ENCODE measurements around the gene KHNYN.
A peak's percentile ranks its signal among the peaks of the same experiment; 100 is the strongest.

The KHNYN gene

DNA sequence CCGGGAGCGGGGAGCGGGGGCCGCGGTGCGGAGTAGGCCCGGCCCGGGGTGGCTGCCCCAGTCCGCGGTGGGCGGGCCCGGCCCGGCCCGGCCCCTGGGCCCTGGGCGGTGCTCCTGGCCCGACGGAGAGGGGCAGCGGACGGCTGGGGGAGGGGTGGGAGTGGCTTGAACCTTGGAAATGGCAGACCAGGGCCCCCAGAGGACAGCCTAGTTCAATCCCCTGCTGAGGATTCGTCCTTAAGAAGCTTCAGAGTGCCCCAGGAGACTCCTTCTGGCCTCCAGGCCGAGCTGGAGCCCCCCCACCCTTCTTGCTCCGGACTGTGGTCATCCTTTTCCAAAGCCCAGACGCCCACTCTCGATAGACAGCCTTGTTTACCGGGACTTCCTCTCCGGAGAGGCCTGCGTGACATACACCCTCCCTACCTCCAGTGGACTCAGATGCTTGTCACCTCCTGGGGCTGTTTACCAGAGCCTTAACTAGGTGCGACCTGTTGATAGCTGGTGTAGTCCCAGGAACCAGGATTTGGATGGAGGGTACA is 458 bp downstream of the KHNYN start:
- TF ChIP-seq, protein P1, sequence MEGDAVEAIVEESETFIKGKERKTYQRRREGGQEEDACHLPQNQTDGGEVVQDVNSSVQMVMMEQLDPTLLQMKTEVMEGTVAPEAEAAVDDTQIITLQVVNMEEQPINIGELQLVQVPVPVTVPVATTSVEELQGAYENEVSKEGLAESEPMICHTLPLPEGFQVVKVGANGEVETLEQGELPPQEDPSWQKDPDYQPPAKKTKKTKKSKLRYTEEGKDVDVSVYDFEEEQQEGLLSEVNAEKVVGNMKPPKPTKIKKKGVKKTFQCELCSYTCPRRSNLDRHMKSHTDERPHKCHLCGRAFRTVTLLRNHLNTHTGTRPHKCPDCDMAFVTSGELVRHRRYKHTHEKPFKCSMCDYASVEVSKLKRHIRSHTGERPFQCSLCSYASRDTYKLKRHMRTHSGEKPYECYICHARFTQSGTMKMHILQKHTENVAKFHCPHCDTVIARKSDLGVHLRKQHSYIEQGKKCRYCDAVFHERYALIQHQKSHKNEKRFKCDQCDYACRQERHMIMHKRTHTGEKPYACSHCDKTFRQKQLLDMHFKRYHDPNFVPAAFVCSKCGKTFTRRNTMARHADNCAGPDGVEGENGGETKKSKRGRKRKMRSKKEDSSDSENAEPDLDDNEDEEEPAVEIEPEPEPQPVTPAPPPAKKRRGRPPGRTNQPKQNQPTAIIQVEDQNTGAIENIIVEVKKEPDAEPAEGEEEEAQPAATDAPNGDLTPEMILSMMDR (IDR thresholded peaks at IDR 0.05) = no peak

DNA sequence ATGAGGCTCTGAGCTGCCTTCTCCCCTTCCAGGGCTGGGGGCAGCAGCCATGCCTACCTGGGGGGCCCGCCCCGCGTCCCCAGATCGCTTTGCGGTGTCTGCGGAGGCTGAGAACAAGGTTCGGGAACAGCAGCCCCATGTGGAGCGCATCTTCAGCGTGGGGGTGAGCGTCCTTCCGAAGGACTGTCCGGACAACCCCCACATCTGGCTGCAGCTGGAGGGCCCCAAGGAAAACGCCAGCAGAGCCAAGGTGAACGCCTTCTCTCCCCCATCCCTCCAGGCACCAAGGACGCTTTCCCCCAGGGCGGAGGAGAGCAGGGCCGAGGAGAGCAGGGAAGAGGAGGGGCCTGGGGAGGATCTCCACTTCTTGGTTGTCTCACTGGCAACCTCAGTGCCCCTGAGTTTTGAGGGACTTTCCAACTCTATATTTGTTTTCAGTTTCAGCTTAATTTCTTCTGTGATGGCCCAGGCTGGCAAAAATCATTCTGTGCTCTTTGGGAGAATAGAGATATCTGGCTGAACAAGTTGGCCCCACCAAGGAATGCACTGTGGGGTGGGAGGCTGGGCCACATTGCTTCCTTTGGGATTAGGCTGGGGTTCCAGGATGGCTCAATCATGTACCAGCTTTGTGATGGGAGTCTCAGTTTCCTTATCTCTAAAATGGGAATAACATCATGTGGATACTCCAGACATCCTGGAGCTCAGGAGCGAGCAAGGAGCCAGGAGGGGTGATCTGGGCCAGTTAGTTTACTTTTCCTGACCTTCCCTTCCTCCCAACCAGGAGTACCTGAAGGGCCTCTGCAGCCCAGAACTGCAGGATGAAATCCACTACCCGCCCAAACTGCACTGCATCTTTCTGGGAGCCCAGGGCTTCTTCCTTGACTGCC is 1.2 kb downstream of the KHNYN start:
- TF ChIP-seq, protein P1 (IDR thresholded peaks at IDR 0.05) = no peak

DNA sequence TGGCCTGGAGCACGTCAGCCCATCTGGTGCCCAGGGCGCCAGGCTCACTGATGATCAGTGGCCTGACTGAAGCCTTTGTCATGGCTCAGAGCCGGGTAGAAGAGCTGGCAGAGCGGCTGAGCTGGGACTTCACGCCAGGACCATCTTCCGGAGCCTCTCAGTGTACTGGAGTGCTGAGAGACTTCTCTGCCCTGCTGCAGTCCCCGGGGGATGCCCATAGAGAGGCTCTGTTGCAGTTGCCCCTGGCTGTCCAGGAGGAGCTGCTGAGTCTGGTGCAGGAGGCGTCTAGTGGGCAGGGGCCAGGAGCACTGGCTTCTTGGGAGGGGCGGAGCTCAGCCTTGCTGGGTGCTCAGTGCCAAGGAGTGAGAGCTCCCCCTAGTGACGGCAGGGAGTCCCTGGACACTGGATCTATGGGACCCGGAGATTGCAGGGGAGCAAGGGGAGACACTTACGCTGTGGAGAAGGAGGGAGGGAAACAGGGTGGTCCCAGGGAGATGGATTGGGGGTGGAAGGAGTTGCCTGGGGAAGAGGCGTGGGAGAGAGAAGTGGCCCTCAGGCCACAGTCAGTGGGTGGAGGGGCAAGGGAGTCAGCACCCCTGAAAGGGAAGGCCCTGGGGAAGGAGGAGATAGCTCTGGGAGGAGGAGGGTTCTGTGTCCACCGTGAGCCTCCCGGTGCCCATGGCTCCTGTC is 2.0 kb downstream of the KHNYN start:
- TF ChIP-seq, protein P1 (IDR thresholded peaks at IDR 0.05) = peak; percentile 93

DNA sequence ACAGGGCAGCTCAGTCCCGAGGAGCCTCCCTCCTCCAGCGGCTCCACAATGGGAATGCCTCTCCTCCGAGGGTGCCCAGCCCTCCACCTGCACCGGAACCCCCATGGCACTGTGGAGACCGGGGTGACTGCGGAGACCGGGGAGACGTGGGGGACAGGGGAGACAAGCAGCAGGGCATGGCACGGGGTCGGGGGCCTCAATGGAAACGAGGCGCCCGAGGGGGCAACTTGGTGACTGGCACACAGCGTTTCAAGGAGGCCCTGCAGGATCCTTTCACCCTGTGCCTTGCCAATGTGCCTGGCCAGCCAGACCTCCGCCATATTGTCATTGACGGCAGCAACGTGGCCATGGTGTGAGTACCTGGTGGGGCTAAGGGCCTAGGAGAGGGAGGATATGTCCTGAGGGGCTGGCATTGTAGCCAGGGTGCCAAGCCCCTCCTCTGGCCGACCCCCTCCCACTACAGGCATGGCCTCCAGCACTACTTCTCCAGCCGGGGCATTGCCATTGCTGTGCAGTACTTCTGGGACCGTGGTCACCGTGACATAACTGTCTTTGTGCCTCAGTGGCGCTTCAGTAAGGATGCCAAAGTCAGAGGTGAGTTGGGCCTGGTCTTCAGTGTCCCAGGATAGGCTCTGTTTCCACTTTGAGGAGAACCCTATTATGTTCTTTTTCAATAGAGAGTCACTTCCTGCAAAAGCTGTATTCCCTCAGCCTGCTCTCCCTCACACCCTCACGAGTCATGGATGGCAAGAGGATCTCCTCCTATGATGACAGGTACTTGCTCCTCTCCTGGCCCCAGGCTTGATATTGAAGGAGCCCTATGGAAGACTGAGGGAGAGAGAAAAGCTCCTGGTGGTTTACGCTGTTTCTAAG is 2.7 kb downstream of the KHNYN start:
- TF ChIP-seq, protein P1 (IDR thresholded peaks at IDR 0.05) = no peak

DNA sequence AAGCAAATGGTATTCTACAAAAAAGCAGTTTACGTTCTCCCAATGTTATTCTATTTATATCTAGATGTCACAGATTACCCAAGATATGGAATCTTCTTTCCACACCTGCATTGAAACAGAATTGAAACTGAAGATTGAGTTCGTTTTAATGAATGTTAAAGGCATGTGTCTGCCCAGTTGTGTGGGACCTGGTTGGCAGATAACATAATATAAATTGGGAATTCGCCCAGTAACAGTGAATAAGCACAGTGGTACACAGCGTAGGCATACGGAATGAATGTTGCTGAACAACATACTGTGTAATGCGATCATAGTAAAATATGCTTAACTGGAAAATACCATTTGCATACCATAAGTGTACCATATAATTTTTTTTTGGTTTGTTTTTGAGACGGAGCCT is 4.3 kb downstream of the KHNYN start:
- TF ChIP-seq, protein P1 (IDR thresholded peaks at IDR 0.05) = no peak

DNA sequence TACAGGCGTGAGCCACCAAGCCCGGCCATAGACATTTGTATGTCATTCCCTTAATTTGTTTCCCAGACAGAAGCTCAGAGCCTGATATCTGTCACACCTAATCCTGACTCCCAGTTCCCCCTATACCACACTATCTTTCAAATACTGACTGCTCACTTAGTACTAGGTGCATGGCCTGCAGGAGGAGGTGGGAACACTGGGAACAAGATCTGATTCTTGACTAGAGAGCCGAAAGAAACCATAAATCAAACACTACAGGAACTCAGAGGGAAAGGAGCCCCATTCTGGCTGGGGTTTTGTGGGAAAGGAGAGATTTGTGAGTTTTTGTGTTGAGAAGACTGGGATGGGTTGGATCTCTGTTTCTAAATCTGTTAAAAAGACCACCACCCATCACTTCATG is 4.9 kb downstream of the KHNYN start:
- TF ChIP-seq, protein P1 (IDR thresholded peaks at IDR 0.05) = no peak

All from LNCAP (cell line).